ENCODE data around the gene RNF8.
A peak's percentile ranks its signal among the peaks of the same experiment; 100 is the strongest.

- peak in 1 of 5 experiments; percentile 39 for TF ChIP-seq CTCF (IDR thresholded peaks at IDR 0.05)
- TF ChIP-seq POLR2AphosphoS5 (IDR thresholded peaks at IDR 0.05): peak; percentile 85 to 90 (median 87)
These were observed 79.3 kb downstream of the RNF8 start, which contains the start of gene CMTR1 for GRCh38 chr6:37432916-37433656.

All from transverse colon (tissue), 4 donors.